Mesenteric fat pad (tissue), 1 donor: ENCODE data around the gene FOLR2. TPM values are rescaled to one million over a fixed set of nuclear protein-coding genes. Genes with fewer than 3 reads are reported as not detected.

ENCODE experiments used
- DNase-seq: peaks from one replicate; pipeline ENCODE4 v3.0.0-alpha.2; 2020; ENCODE audit warnings: low spot score
- total RNA-seq: library from RNA; stranded (reverse); fragmentation: NEBNext Ultra II Directional; extraction: Animal tissue kit (Norgen Biotek cat#: 25700); gene quantifications from one replicate; pipeline ENCODE4 v1.2.1, GENCODE V29; 2021
- donor health status: DM: yes; HTN: yes; CAD: no.

The FOLR2 gene
- total RNA-seq, 1 donor from 2014 or later = 77.3 TPM

GRCh38 chr11:72239849-72240460 is 23.4 kb downstream of the FOLR2 start:
- DNase-seq = peak; percentile 91

- DNase-seq = peak; percentile 78
These were observed 24.1 kb downstream of the FOLR2 start for GRCh38 chr11:72240461-72241290.

- peak; percentile 68 for DNase-seq
These were observed 24.7 kb downstream of the FOLR2 start for GRCh38 chr11:72241291-72241781.

- DNase-seq = no peak
These were observed 25.5 kb downstream of the FOLR2 start for GRCh38 chr11:72242141-72242540.

- DNase-seq = peak; percentile 57
These were observed 26.8 kb downstream of the FOLR2 start for GRCh38 chr11:72243173-72244059.

GRCh38 chr11:72244060-72244360 is 27.4 kb downstream of the FOLR2 start, which contains the start of gene PHOX2A:
TSS of gene PHOX2A (minus strand) at chr11:72244176. CDS start at chr11:72244004, 172 bp downstream.
- no peak for DNase-seq

- no peak for DNase-seq
These were observed 28.0 kb downstream of the FOLR2 start for GRCh38 chr11:72244361-72245262.

- DNase-seq = no peak
These were observed 28.7 kb downstream of the FOLR2 start for GRCh38 chr11:72245263-72245816.

- DNase-seq = no peak
These were observed 31.0 kb downstream of the FOLR2 start for GRCh38 chr11:72247584-72247983.

- no peak for DNase-seq
These were observed 33.4 kb downstream of the FOLR2 start for GRCh38 chr11:72249961-72250360.

- DNase-seq = no peak
These were observed 34.3 kb downstream of the FOLR2 start for GRCh38 chr11:72250661-72251464.

GRCh38 chr11:72251614-72252013 is 35.0 kb downstream of the FOLR2 start:
- no peak for DNase-seq

- DNase-seq = no peak
These were observed 36.8 kb downstream of the FOLR2 start for GRCh38 chr11:72253392-72253791.

GRCh38 chr11:72254299-72254993 is 37.9 kb downstream of the FOLR2 start:
- DNase-seq = no peak

- DNase-seq = no peak
These were observed 41.0 kb downstream of the FOLR2 start for GRCh38 chr11:72257570-72257969.

GRCh38 chr11:72259490-72259889 is 42.9 kb downstream of the FOLR2 start:
- DNase-seq = no peak

- DNase-seq = no peak
These were observed 44.0 kb downstream of the FOLR2 start for GRCh38 chr11:72260574-72260973.

GRCh38 chr11:72263361-72263760 is 46.8 kb downstream of the FOLR2 start:
- no peak for DNase-seq

GRCh38 chr11:72265951-72266350 is 49.4 kb downstream of the FOLR2 start:
- DNase-seq = no peak
